CD4-positive, alpha-beta T cell treated with Interleukin-12 subunit alpha and Interleukin-12 subunit beta, for 1 hour (primary cell): ENCODE measurements around the gene CPT1A.
"Not testable (repeated sequence)": the region's sequence is repeated elsewhere in the genome, so short reads cannot be mapped to it uniquely, and the experiment has no call there.

Experiments
- DNase-seq: peaks from one replicate; pipeline ENCODE4 v3.0.0-alpha.2; 2020

CPT1A gene

GRCh38 chr11:68841718-68842426, at the start of gene CPT1A:
Gene CPT1A, minus strand, starts transcription at chr11:68841916. Its CDS starts 26,442 bp downstream, at chr11:68815474.
- DNase-seq, result peak; percentile 78

GRCh38 chr11:68890490-68891231, 48.9 kb upstream of the CPT1A start:
- DNase-seq, result no peak

- no peak for DNase-seq
Observed at GRCh38 chr11:68889948-68890446, 48.3 kb upstream of the CPT1A start.

- not testable (repeated sequence) for DNase-seq
Observed at GRCh38 chr11:68884827-68885226, 43.1 kb upstream of the CPT1A start.

- no peak for DNase-seq
Observed at GRCh38 chr11:68882391-68882790, 40.7 kb upstream of the CPT1A start.

- DNase-seq, result no peak
Observed at GRCh38 chr11:68881320-68881719, 39.6 kb upstream of the CPT1A start.

- DNase-seq, result no peak
Observed at GRCh38 chr11:68880851-68881250, 39.1 kb upstream of the CPT1A start.

- DNase-seq, result no peak
Observed at GRCh38 chr11:68878022-68878421, 36.3 kb upstream of the CPT1A start.

- no peak for DNase-seq
Observed at GRCh38 chr11:68872216-68873003, 30.7 kb upstream of the CPT1A start.

- DNase-seq, result no peak
Observed at GRCh38 chr11:68870470-68870869, 28.8 kb upstream of the CPT1A start.

GRCh38 chr11:68868221-68868835, 26.6 kb upstream of the CPT1A start:
- DNase-seq, result no peak

- DNase-seq, result no peak
Observed at GRCh38 chr11:68867066-68867465, 25.4 kb upstream of the CPT1A start.

GRCh38 chr11:68865241-68865640, 23.5 kb upstream of the CPT1A start:
- DNase-seq, result no peak

- DNase-seq, result no peak
Observed at GRCh38 chr11:68863553-68864265, 22.0 kb upstream of the CPT1A start.

GRCh38 chr11:68862421-68862820, 20.7 kb upstream of the CPT1A start:
- no peak for DNase-seq

- DNase-seq, result no peak
Observed at GRCh38 chr11:68859123-68859522, 17.4 kb upstream of the CPT1A start.

GRCh38 chr11:68857037-68857586, 15.4 kb upstream of the CPT1A start:
- no peak for DNase-seq

- DNase-seq, result not testable (repeated sequence)
Observed at GRCh38 chr11:68856425-68857030, 14.8 kb upstream of the CPT1A start.

GRCh38 chr11:68855205-68855981, 13.7 kb upstream of the CPT1A start:
- DNase-seq, result peak; percentile 37

GRCh38 chr11:68854273-68854958, 12.7 kb upstream of the CPT1A start:
- DNase-seq, result no peak
